ENCODE results near the gene PTBP3. TPM values are rescaled to one million over a fixed set of nuclear protein-coding genes. Genes with fewer than 3 reads are reported as not detected.

PTBP3 gene
- 97.5 to 108 TPM (median 100 TPM) in 3 replicates for total RNA-seq (2021)
- Bru-seq, nascent RNA, result percentile 83 among the genes with signal in this experiment
- long read RNA-seq, experiment 1, full-length matches to known transcripts, result 102 of 297 reads
- long read RNA-seq, experiment 1, partial matches to known transcripts, result 24 of 297 reads
- long read RNA-seq, experiment 1, other reads (novel, unspliced or antisense), result 171 of 297 reads
- long read RNA-seq, experiment 2, full-length matches to known transcripts, result 2 of 113 reads
- long read RNA-seq, experiment 2, partial matches to known transcripts, result 7 of 113 reads
- long read RNA-seq, experiment 2, other reads (novel, unspliced or antisense), result 104 of 113 reads
- long read RNA-seq, experiment 3, full-length matches to known transcripts, result 3 of 9 reads
- long read RNA-seq, experiment 3, partial matches to known transcripts, result 2 of 9 reads
- long read RNA-seq, experiment 3, other reads (novel, unspliced or antisense), result 4 of 9 reads

- TF ChIP-seq TP53 (CRISPR knock-in tag; IDR thresholded peaks at IDR 0.05) (peak; percentile 64; the same call in 1 of the 2 replicates), SP1 (CRISPR knock-in tag; conservative IDR thresholded peaks at IDR 0.05) (peak; percentile 32; the same call in 1 of the 2 replicates), SOX15 (CRISPR knock-in tag; IDR thresholded peaks at IDR 0.05) (no peak), ETV6 (CRISPR knock-in tag; IDR thresholded peaks at IDR 0.05) (0 out of 2 replicates have a peak, but pooled peaks have one; percentile 61), ZNF232 (CRISPR knock-in tag; IDR thresholded peaks at IDR 0.05) (peak; percentile 44; the same call in 1 of the 2 replicates), FOXP1 (CRISPR knock-in tag; IDR thresholded peaks at IDR 0.05; ENCODE audit: borderline replicate concordance) (peak; percentile 66; the same call in 1 of the 2 replicates), FOXK1 (CRISPR knock-in tag; IDR thresholded peaks at IDR 0.05) (peak; percentile 56; the same call in 1 of the 2 replicates), TEAD1 (CRISPR knock-in tag; IDR thresholded peaks at IDR 0.05) (no peak), CREB1 (CRISPR knock-in tag; IDR thresholded peaks at IDR 0.05) (0 out of 2 replicates have a peak, but pooled peaks have one; percentile 41), NFYB (CRISPR knock-in tag; conservative IDR thresholded peaks at IDR 0.05; ENCODE audit: low read depth) (no peak), ZNF281 (CRISPR knock-in tag; IDR thresholded peaks at IDR 0.05) (0 out of 2 replicates have a peak, but pooled peaks have one; percentile 14), CREM (CRISPR knock-in tag; IDR thresholded peaks at IDR 0.05) (peak; percentile 39; the same call in 1 of the 2 replicates), MAX (CRISPR knock-in tag; IDR thresholded peaks at IDR 0.05) (peak; percentile 27; the same call in 1 of the 2 replicates), E2F5 (CRISPR knock-in tag; IDR thresholded peaks at IDR 0.05) (peak; percentile 67), IRF2 (CRISPR knock-in tag; IDR thresholded peaks at IDR 0.05; ENCODE audit: borderline replicate concordance, low read depth) (no peak), MLX (CRISPR knock-in tag; IDR thresholded peaks at IDR 0.05) (no peak), ZNF317 (CRISPR knock-in tag; IDR thresholded peaks at IDR 0.05; ENCODE audit: borderline replicate concordance, low read depth) (no peak)
- TF ChIP-seq, protein P1, sequence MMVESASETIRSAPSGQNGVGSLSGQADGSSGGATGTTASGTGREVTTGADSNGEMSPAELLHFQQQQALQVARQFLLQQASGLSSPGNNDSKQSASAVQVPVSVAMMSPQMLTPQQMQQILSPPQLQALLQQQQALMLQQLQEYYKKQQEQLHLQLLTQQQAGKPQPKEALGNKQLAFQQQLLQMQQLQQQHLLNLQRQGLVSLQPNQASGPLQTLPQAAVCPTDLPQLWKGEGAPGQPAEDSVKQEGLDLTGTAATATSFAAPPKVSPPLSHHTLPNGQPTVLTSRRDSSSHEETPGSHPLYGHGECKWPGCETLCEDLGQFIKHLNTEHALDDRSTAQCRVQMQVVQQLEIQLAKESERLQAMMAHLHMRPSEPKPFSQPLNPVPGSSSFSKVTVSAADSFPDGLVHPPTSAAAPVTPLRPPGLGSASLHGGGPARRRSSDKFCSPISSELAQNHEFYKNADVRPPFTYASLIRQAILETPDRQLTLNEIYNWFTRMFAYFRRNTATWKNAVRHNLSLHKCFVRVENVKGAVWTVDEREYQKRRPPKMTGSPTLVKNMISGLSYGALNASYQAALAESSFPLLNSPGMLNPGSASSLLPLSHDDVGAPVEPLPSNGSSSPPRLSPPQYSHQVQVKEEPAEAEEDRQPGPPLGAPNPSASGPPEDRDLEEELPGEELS (CRISPR knock-in tag; IDR thresholded peaks at IDR 0.05), result peak; percentile 60; the same call in 1 of the 2 replicates
- TF ChIP-seq, protein P2, sequence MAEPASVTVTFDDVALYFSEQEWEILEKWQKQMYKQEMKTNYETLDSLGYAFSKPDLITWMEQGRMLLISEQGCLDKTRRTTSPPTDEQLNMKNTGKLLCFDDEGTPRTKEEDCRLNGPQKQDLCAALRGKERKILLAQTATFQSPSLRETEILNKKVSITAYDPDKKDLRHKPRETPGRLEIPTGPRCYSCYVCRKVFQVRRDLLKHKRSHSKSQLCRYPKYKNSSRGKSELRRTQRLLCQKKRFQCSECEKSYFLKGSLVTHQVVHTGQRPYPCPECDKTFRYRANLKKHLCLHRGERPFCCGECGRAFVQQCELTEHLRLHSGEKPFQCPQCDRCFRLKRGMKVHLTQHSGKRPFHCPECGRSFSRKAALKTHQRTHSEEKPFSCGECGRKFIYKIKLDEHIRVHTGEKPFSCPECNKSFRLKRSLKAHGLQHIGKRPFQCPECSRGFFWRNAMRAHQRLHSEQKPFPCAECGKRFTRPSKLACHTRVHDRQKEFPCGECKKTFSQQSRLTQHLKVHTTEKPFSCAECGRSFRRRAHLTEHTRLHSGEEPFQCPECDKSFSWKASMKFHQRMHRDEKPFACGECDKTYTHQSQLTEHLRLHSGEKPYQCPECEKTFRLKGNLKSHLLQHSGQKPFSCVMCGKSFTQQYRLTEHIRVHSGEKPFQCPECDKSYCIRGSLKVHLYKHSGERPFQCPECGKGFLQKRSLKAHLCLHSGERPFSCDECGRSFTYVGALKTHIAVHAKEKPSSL (CRISPR knock-in tag; conservative IDR thresholded peaks at IDR 0.05), result no peak
- TF ChIP-seq, protein P3, sequence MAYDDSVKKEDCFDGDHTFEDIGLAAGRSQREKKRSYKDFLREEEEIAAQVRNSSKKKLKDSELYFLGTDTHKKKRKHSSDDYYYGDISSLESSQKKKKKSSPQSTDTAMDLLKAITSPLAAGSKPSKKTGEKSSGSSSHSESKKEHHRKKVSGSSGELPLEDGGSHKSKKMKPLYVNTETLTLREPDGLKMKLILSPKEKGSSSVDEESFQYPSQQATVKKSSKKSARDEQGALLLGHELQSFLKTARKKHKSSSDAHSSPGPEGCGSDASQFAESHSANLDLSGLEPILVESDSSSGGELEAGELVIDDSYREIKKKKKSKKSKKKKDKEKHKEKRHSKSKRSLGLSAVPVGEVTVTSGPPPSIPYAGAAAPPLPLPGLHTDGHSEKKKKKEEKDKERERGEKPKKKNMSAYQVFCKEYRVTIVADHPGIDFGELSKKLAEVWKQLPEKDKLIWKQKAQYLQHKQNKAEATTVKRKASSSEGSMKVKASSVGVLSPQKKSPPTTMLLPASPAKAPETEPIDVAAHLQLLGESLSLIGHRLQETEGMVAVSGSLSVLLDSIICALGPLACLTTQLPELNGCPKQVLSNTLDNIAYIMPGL (CRISPR knock-in tag; IDR thresholded peaks at IDR 0.05), result peak; percentile 70; the same call in 1 of the 2 replicates
Observed at GRCh38 chr9:112332977-112333638, at the start of gene PTBP3. PTBP3 (minus strand) TSS chr9:112333619; CDS start chr9:112297865, 35,754 bp downstream.

More at GRCh38 chr9:112332977-112333638, at the start of gene PTBP3:
- no peaks in the 10 kb centered on the region for H3K9me3 Mint-ChIP-seq
- peaks cover 34% of the 10 kb centered on the region for H3K4me1 Mint-ChIP-seq
- 0 out of 2 replicates have a peak, but pooled peaks cover 2% of the 10 kb centered on the region for H3K36me3 Mint-ChIP-seq
- peak within 1 kb of the TSS; percentile 99 for H3K27ac Mint-ChIP-seq
- CTCF ChIA-PET, result interaction anchor here (0.6 to 2.5 kb wide), 26 partner anchors 10 to 257 kb away, joined by 3 to 31 read pairs (median 6); partner anchors contain the start of genes HSDL2 and SUSD1
- POLR2A ChIA-PET, result interaction anchor here (0.8 to 2.3 kb wide), 4 partner anchors 47 to 437 kb away, joined by 3 to 6 read pairs (median 4); partner anchors contain the start of genes HSDL2 and UGCG
- ATAC-seq, result peak; percentile 31
- H3K4me3 Mint-ChIP-seq, result peak within 1 kb of the TSS; percentile 94
- no peaks in the 10 kb centered on the region for H3K27me3 Mint-ChIP-seq (ENCODE audit: low read depth)
- peak; percentile 72 for DNase-seq (ENCODE audit: low spot score)
